ENCODE measurements around the gene LDLRAP1. TPM values are rescaled to one million over a fixed set of nuclear protein-coding genes. Genes with fewer than 3 reads are reported as not detected.

The LDLRAP1 gene
- total RNA-seq, 1 donor from 2014 or later = 8.0 TPM

- peaks cover 8% of the 10 kb centered on the region for H3K27me3 Mint-ChIP-seq (ENCODE audit: low read depth, unreplicated experiment)
- Histone ChIP-seq H3K79me2 (ENCODE audit: insufficient read depth, low read length) (peaks cover 5% of the 10 kb centered on the region), H3K27me3 (ENCODE audit: insufficient read depth, low read length) (no peaks in the 10 kb centered on the region), H3K36me3 (ENCODE audit: insufficient read depth, low read length) (no peaks in the 10 kb centered on the region), H3K4me3 (ENCODE audit: insufficient read depth, low read depth, low read length) (no peak overlapping the region), H3K27ac (ENCODE audit: low read depth, low read length) (no peak overlapping the region), H3K9ac (ENCODE audit: low read length) (peak overlapping the region; percentile 10), H3K9me3 (ENCODE audit: insufficient read depth, low read depth, low read length) (no peaks in the 10 kb centered on the region), H4K20me1 (ENCODE audit: insufficient read depth, low read length) (peaks cover 24% of the 10 kb centered on the region), H3K4me1 (ENCODE audit: insufficient read depth, low read length) (peaks cover 8% of the 10 kb centered on the region), H3K4me2 (ENCODE audit: low read length) (peak overlapping the region; percentile 15), H2AFZ (ENCODE audit: low read depth, low read length) (no peak overlapping the region)
- no peak for FAIRE-seq
- TF ChIP-seq EZH2 (IDR thresholded peaks at IDR 0.05; ENCODE audit: insufficient read depth, low read length) = no peak
- TF ChIP-seq, protein P1, sequence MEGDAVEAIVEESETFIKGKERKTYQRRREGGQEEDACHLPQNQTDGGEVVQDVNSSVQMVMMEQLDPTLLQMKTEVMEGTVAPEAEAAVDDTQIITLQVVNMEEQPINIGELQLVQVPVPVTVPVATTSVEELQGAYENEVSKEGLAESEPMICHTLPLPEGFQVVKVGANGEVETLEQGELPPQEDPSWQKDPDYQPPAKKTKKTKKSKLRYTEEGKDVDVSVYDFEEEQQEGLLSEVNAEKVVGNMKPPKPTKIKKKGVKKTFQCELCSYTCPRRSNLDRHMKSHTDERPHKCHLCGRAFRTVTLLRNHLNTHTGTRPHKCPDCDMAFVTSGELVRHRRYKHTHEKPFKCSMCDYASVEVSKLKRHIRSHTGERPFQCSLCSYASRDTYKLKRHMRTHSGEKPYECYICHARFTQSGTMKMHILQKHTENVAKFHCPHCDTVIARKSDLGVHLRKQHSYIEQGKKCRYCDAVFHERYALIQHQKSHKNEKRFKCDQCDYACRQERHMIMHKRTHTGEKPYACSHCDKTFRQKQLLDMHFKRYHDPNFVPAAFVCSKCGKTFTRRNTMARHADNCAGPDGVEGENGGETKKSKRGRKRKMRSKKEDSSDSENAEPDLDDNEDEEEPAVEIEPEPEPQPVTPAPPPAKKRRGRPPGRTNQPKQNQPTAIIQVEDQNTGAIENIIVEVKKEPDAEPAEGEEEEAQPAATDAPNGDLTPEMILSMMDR (IDR thresholded peaks at IDR 0.05; ENCODE audit: insufficient read depth, low read depth, low read length) = no peak
- H3K27ac Mint-ChIP-seq (ENCODE audit: unreplicated experiment) = no peak overlapping the region
- peaks cover 12% of the 10 kb centered on the region for H3K4me1 Mint-ChIP-seq (ENCODE audit: low read depth, unreplicated experiment)
- H3K9me3 Mint-ChIP-seq (ENCODE audit: unreplicated experiment) = peaks cover 2% of the 10 kb centered on the region
- DNase-seq (ENCODE audit: low read depth) = peak; percentile 42
- H3K36me3 Mint-ChIP-seq (ENCODE audit: low read depth, unreplicated experiment) = peaks cover 12% of the 10 kb centered on the region
- H3K4me3 Mint-ChIP-seq (ENCODE audit: unreplicated experiment) = no peak overlapping the region
These were observed 13.5 kb downstream of the LDLRAP1 start for GRCh38 chr1:25556791-25557476.

DNA sequence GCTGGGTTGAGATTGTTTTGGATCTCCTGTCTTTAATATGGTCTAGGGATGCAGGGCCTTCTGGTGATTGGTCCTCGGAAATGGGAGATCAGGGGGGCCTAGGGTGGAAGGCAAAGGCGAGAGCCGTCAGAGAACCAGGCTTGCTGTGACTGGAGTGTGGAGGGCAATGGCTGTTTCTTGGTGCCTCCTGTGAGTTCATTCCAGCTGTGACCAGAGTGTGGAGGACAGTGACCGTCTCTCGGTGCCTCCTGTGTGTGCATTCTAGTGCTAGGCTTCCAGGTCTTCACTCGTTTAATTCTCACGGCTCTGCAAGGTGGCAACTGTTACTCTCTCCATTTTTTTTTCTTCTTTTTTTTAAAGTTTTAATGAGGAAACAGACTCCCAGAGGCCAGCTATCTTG lies 14.1 kb downstream of the LDLRAP1 start:
- Mint-ChIP-seq H3K4me1 (ENCODE audit: low read depth, unreplicated experiment) (peaks cover 10% of the 10 kb centered on the region), H3K4me3 (ENCODE audit: unreplicated experiment) (no peak overlapping the region), H3K36me3 (ENCODE audit: low read depth, unreplicated experiment) (peaks cover 14% of the 10 kb centered on the region), H3K27me3 (ENCODE audit: low read depth, unreplicated experiment) (peaks cover 5% of the 10 kb centered on the region), H3K9me3 (ENCODE audit: unreplicated experiment) (peaks cover 2% of the 10 kb centered on the region), H3K27ac (ENCODE audit: unreplicated experiment) (no peak overlapping the region)
- TF ChIP-seq, protein P1 (IDR thresholded peaks at IDR 0.05; ENCODE audit: insufficient read depth, low read depth, low read length) = no peak
- no peak for TF ChIP-seq EZH2 (IDR thresholded peaks at IDR 0.05; ENCODE audit: insufficient read depth, low read length)
- Histone ChIP-seq H3K4me3 (ENCODE audit: insufficient read depth, low read depth, low read length) (no peak overlapping the region), H3K9me3 (ENCODE audit: insufficient read depth, low read depth, low read length) (no peaks in the 10 kb centered on the region), H3K36me3 (ENCODE audit: insufficient read depth, low read length) (no peaks in the 10 kb centered on the region), H3K27me3 (ENCODE audit: insufficient read depth, low read length) (no peaks in the 10 kb centered on the region), H3K27ac (ENCODE audit: low read depth, low read length) (no peak overlapping the region), H3K4me1 (ENCODE audit: insufficient read depth, low read length) (peaks cover 8% of the 10 kb centered on the region), H3K4me2 (ENCODE audit: low read length) (no peak overlapping the region), H4K20me1 (ENCODE audit: insufficient read depth, low read length) (peaks cover 18% of the 10 kb centered on the region), H3K79me2 (ENCODE audit: insufficient read depth, low read length) (peaks cover 5% of the 10 kb centered on the region), H2AFZ (ENCODE audit: low read depth, low read length) (no peak overlapping the region), H3K9ac (ENCODE audit: low read length) (no peak overlapping the region)
- FAIRE-seq (no peak), DNase-seq (ENCODE audit: low read depth) (no peak)

GRCh38 chr1:25559031-25559430 lies 15.6 kb downstream of the LDLRAP1 start:
- no peak for FAIRE-seq
- H3K4me1 Mint-ChIP-seq (ENCODE audit: low read depth, unreplicated experiment) = peaks cover 10% of the 10 kb centered on the region
- Histone ChIP-seq H3K79me2 (ENCODE audit: insufficient read depth, low read length) (peaks cover 5% of the 10 kb centered on the region), H3K27me3 (ENCODE audit: insufficient read depth, low read length) (no peaks in the 10 kb centered on the region), H3K9me3 (ENCODE audit: insufficient read depth, low read depth, low read length) (no peaks in the 10 kb centered on the region), H3K36me3 (ENCODE audit: insufficient read depth, low read length) (no peaks in the 10 kb centered on the region), H3K27ac (ENCODE audit: low read depth, low read length) (no peak overlapping the region), H4K20me1 (ENCODE audit: insufficient read depth, low read length) (peaks cover 14% of the 10 kb centered on the region), H3K4me2 (ENCODE audit: low read length) (no peak overlapping the region), H2AFZ (ENCODE audit: low read depth, low read length) (no peak overlapping the region), H3K9ac (ENCODE audit: low read length) (no peak overlapping the region), H3K4me3 (ENCODE audit: insufficient read depth, low read depth, low read length) (no peak overlapping the region), H3K4me1 (ENCODE audit: insufficient read depth, low read length) (peaks cover 8% of the 10 kb centered on the region)
- H3K4me3 Mint-ChIP-seq (ENCODE audit: unreplicated experiment) = no peak overlapping the region
- peaks cover 2% of the 10 kb centered on the region for H3K9me3 Mint-ChIP-seq (ENCODE audit: unreplicated experiment)
- H3K27me3 Mint-ChIP-seq (ENCODE audit: low read depth, unreplicated experiment) = peaks cover 3% of the 10 kb centered on the region
- no peak overlapping the region for H3K27ac Mint-ChIP-seq (ENCODE audit: unreplicated experiment)
- TF ChIP-seq EZH2 (IDR thresholded peaks at IDR 0.05; ENCODE audit: insufficient read depth, low read length) = no peak
- TF ChIP-seq, protein P1 (IDR thresholded peaks at IDR 0.05; ENCODE audit: insufficient read depth, low read depth, low read length) = no peak
- peaks cover 14% of the 10 kb centered on the region for H3K36me3 Mint-ChIP-seq (ENCODE audit: low read depth, unreplicated experiment)
- no peak for DNase-seq (ENCODE audit: low read depth)

All from astrocyte (in vitro differentiated cells and primary cell).